ENCODE results near the gene JAK1.

GRCh38 chr1:64963466-64963865 is 2.9 kb downstream of the JAK1 start:
- TF ChIP-seq EZH2phosphoT487 (IDR thresholded peaks at IDR 0.05; ENCODE audit: unreplicated experiment), result no peak
- TF ChIP-seq, protein P1, sequence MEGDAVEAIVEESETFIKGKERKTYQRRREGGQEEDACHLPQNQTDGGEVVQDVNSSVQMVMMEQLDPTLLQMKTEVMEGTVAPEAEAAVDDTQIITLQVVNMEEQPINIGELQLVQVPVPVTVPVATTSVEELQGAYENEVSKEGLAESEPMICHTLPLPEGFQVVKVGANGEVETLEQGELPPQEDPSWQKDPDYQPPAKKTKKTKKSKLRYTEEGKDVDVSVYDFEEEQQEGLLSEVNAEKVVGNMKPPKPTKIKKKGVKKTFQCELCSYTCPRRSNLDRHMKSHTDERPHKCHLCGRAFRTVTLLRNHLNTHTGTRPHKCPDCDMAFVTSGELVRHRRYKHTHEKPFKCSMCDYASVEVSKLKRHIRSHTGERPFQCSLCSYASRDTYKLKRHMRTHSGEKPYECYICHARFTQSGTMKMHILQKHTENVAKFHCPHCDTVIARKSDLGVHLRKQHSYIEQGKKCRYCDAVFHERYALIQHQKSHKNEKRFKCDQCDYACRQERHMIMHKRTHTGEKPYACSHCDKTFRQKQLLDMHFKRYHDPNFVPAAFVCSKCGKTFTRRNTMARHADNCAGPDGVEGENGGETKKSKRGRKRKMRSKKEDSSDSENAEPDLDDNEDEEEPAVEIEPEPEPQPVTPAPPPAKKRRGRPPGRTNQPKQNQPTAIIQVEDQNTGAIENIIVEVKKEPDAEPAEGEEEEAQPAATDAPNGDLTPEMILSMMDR (conservative IDR thresholded peaks at IDR 0.05; ENCODE audit: low read depth in 2 of 2), result no peak
- TF ChIP-seq NANOG (IDR thresholded peaks at IDR 0.05; ENCODE audit: borderline replicate concordance), result no peak

Data from GM23338 (cell line).